Natural killer cell (primary cell): ENCODE measurements around the gene SLC22A25. TPM values are rescaled to one million over a fixed set of nuclear protein-coding genes. Genes with fewer than 3 reads are reported as not detected.

Experiments used
- ATAC-seq, 3 donors: fragments of 150-1000 bp in 2 of 3; fragments of 200-7000 bp in 1 of 3; cut with Tn5 transposase; 1 replicate in 1 of 3; 2 replicates in 2 of 3; pipeline ENCODE4 v1.10.0; 2021; ENCODE audit warnings: mild to moderate bottlenecking in 2 of 3, moderate library complexity in 2 of 3
- DNase-seq, 2 donors: peaks; one replicate each; pipeline versions ENCODE4 v3.0.0 to v3.0.0-alpha.2; 2013 to 2021; ENCODE audit warnings: mixed read lengths in 1 of 2
- H3K27ac ChIP-seq: one replicate; pipeline ENCODE4 v1.5.1; 2013; ENCODE audit warnings: mild to moderate bottlenecking, low read length
- H3K27me3 ChIP-seq: one replicate; pipeline ENCODE4 v1.6.1; 2013; ENCODE audit warnings: low read length; ENCODE audit not compliant: control insufficient read depth, insufficient read depth
- H3K36me3 ChIP-seq: one replicate; pipeline ENCODE4 v1.6.1; 2013; ENCODE audit warnings: low read length; ENCODE audit not compliant: control insufficient read depth, insufficient read depth
- H3K4me1 ChIP-seq: one replicate; pipeline ENCODE4 v1.6.1; 2013; ENCODE audit warnings: low read length; ENCODE audit not compliant: control insufficient read depth, insufficient read depth
- H3K4me3 ChIP-seq: one replicate; pipeline ENCODE4 v1.5.1; 2013; ENCODE audit warnings: low read length
- H3K9me3 ChIP-seq: one replicate; pipeline ENCODE4 v1.6.1; 2013; ENCODE audit warnings: low read length; ENCODE audit not compliant: control insufficient read depth, insufficient read depth
- H3K27ac Mint-ChIP-seq, 2 donors: one replicate each; pipeline ENCODE4 v1.8.0; 2022; ENCODE audit warnings: mild to moderate bottlenecking in 2 of 2, mixed read lengths in 2 of 2, moderate library complexity in 1 of 2
- H3K27me3 Mint-ChIP-seq, 2 donors: one replicate each; pipeline ENCODE4 v1.8.0; 2022; ENCODE audit warnings: low read depth in 2 of 2, mixed read lengths in 2 of 2
- H3K36me3 Mint-ChIP-seq: one replicate; pipeline ENCODE4 v1.8.0; 2022; ENCODE audit warnings: mixed read lengths
- H3K4me1 Mint-ChIP-seq, 2 donors: one replicate each; pipeline ENCODE4 v1.8.0; 2022; ENCODE audit warnings: mixed read lengths in 2 of 2
- H3K4me3 Mint-ChIP-seq: one replicate; pipeline ENCODE4 v1.8.0; 2022; ENCODE audit warnings: mild to moderate bottlenecking, moderate library complexity, mixed read lengths
- H3K9me3 Mint-ChIP-seq, 2 donors: one replicate each; pipeline ENCODE4 v1.8.0; 2022; ENCODE audit warnings: mixed read lengths in 2 of 2
- CTCF ChIP-seq: fragments of 200-600 bp; IDR thresholded peaks from one replicate; pipeline ENCODE4 v1.8.0; 2022; ENCODE audit warnings: antibody characterized with exemption
- WGBS: methylation state at CpG from one replicate; pipeline ENCODE4 v1.1.7; 2013; ENCODE audit warnings: missing lambda C conversion rate; ENCODE audit not compliant: insufficient coverage; 5-methylcytosine and 5-hydroxymethylcytosine counted together
- intact Hi-C: fragments of 100-400 bp; cut with micrococcal nuclease; formaldehyde crosslinking; loops from one replicate; pipeline ENCODE4 v1.14.2; 2022
- total RNA-seq, 4 donors: library from RNA; stranded (reverse); fragments of 120-200 nt in 1 of 4; gene quantifications; one replicate each; pipeline versions ENCODE4 v1.2.3 to v1.2.4, GENCODE V29; 2013 to 2022

The SLC22A25 gene
- total RNA-seq, 3 donors from 2014 or later (not counting 1 experiment from before 2014, with no cell fraction given), result not detected

GRCh38 chr11:63227521-63228107 lies 15.8 kb downstream of the SLC22A25 start:
- Mint-ChIP-seq H3K27me3 (peaks cover 20 to 43% of the 10 kb centered on the region in 2 donors), H3K27ac (no peak overlapping the region), H3K4me3 (no peak overlapping the region), H3K9me3 (no peaks in the 10 kb centered on the region), H3K36me3 (no peaks in the 10 kb centered on the region), H3K4me1 (no peaks in the 10 kb centered on the region)
- no peak for DNase-seq
- Histone ChIP-seq H3K27ac (no peak overlapping the region), H3K9me3 (no peaks in the 10 kb centered on the region), H3K4me1 (no peaks in the 10 kb centered on the region), H3K36me3 (no peaks in the 10 kb centered on the region), H3K4me3 (no peak overlapping the region), H3K27me3 (peaks cover 2% of the 10 kb centered on the region)
- intact Hi-C loops, result no loop called here
- ATAC-seq, result no peak
- WGBS, result 66% methylated on average over 2 of the region's 2 CpGs
- no peak for TF ChIP-seq CTCF

- no peak overlapping the region for H3K27ac ChIP-seq
- H3K4me3 ChIP-seq, result no peak overlapping the region
- no peak for TF ChIP-seq CTCF
- no peaks in the 10 kb centered on the region for H3K4me1 ChIP-seq
- no peaks in the 10 kb centered on the region for H3K4me1 Mint-ChIP-seq
- no peaks in the 10 kb centered on the region for H3K36me3 ChIP-seq
- no peaks in the 10 kb centered on the region for H3K9me3 Mint-ChIP-seq
- peaks cover 20 to 49% of the 10 kb centered on the region in 2 donors for H3K27me3 Mint-ChIP-seq
- H3K27me3 ChIP-seq, result peaks cover 4% of the 10 kb centered on the region
- WGBS, result 100% methylated on average over 1 of the region's 1 CpG
- no peak overlapping the region for H3K4me3 Mint-ChIP-seq
- DNase-seq (no peak), ATAC-seq (no peak)
- H3K36me3 Mint-ChIP-seq, result no peaks in the 10 kb centered on the region
- H3K9me3 ChIP-seq, result no peaks in the 10 kb centered on the region
- H3K27ac Mint-ChIP-seq, result no peak overlapping the region
- intact Hi-C loops, result no loop called here
These were observed 16.8 kb downstream of the SLC22A25 start for GRCh38 chr11:63226488-63227114.

GRCh38 chr11:63214093-63214492 lies 29.3 kb downstream of the SLC22A25 start:
- TF ChIP-seq CTCF, result no peak
- H3K4me1 Mint-ChIP-seq, result no peaks in the 10 kb centered on the region
- Histone ChIP-seq H3K9me3 (no peaks in the 10 kb centered on the region), H3K27me3 (peaks cover 3% of the 10 kb centered on the region), H3K4me1 (no peaks in the 10 kb centered on the region), H3K4me3 (no peak overlapping the region), H3K27ac (no peak overlapping the region), H3K36me3 (no peaks in the 10 kb centered on the region)
- H3K9me3 Mint-ChIP-seq, result no peaks in the 10 kb centered on the region
- H3K36me3 Mint-ChIP-seq, result no peaks in the 10 kb centered on the region
- 97% methylated on average over 4 of the region's 4 CpGs for WGBS
- no peak for ATAC-seq
- intact Hi-C loops, result loop anchor here (5.0 kb wide), 1 partner anchor 307 kb away; no protein-coding TSS in a partner anchor
- no peak for DNase-seq
- H3K27me3 Mint-ChIP-seq, result peaks cover 9 to 29% of the 10 kb centered on the region in 2 donors
- no peak overlapping the region for H3K27ac Mint-ChIP-seq
- H3K4me3 Mint-ChIP-seq, result no peak overlapping the region
